HL-60 (cell line): ENCODE results near the gene WBP2.

ENCODE experiments used
- DNase-seq, 2 experiments: peaks; one replicate each; pipeline ENCODE4 v3.0.0-alpha.2; 2010 to 2020; ENCODE audit warnings: low read depth in 1 of 2, low spot score in 1 of 2
- H3K27ac ChIP-seq: fragments of 250-450 bp; sonication (Bioruptor Pico); replicated peaks from 2 replicates; pipeline ENCODE4 v1.5.1; 2020; ENCODE audit warnings: mild to moderate bottlenecking, moderate library complexity
- H3K27me3 ChIP-seq: fragments of 250-450 bp; sonication (Bioruptor Pico); 2 replicates; pipeline ENCODE4 v1.5.1; 2021; ENCODE audit warnings: mild to moderate bottlenecking, moderate library complexity; ENCODE audit not compliant: insufficient read depth, poor library complexity, severe bottlenecking
- H3K4me3 ChIP-seq: replicated peaks from 2 replicates; pipeline ENCODE4 v1.5.1; 2011; ENCODE audit warnings: mild to moderate bottlenecking, control low read depth, low read length; ENCODE audit not compliant: insufficient read depth
- CTCF ChIP-seq: IDR thresholded peaks from one replicate; pipeline ENCODE4 v1.5.1; 2011; ENCODE audit warnings: low read length, control low read depth, inconsistent platforms; ENCODE audit not compliant: insufficient read depth
- GABPA ChIP-seq: IDR thresholded peaks from 2 replicates; pipeline ENCODE4 v1.6.1; 2012; ENCODE audit warnings: low read depth
- POLR2AphosphoS5 ChIP-seq: IDR thresholded peaks from 2 replicates; pipeline ENCODE4 v1.6.1; 2012; ENCODE audit warnings: low read depth
- SPI1 ChIP-seq: IDR thresholded peaks from 2 replicates; pipeline ENCODE4 v1.6.1; 2012; ENCODE audit warnings: low read depth, mild to moderate bottlenecking, borderline replicate concordance
- TF ChIP-seq, protein P1 (sequence below): IDR thresholded peaks from 2 replicates; pipeline ENCODE4 v1.6.1; 2012; ENCODE audit warnings: low read depth; ENCODE audit not compliant: insufficient replicate concordance

WBP2 gene

GRCh38 chr17:75895370-75896155, 40.4 kb upstream of the WBP2 start:
- peak; percentile 58 to 62 for DNase-seq
- H3K27ac ChIP-seq, result peak overlapping the region; percentile 83
- TF ChIP-seq POLR2AphosphoS5 (no peak), GABPA (no peak), SPI1 (peak; percentile 68; the same call in 1 of the 2 replicates), CTCF (peak; percentile 7)

GRCh38 chr17:75894049-75894733, 39.1 kb upstream of the WBP2 start:
- Histone ChIP-seq H3K4me3 (no peak overlapping the region), H3K27me3 (no peaks in the 10 kb centered on the region), H3K27ac (no peak overlapping the region)
- no peak for DNase-seq
- no peak for TF ChIP-seq GABPA
- no peak for TF ChIP-seq CTCF
- no peak for TF ChIP-seq POLR2AphosphoS5
- TF ChIP-seq, protein P1, sequence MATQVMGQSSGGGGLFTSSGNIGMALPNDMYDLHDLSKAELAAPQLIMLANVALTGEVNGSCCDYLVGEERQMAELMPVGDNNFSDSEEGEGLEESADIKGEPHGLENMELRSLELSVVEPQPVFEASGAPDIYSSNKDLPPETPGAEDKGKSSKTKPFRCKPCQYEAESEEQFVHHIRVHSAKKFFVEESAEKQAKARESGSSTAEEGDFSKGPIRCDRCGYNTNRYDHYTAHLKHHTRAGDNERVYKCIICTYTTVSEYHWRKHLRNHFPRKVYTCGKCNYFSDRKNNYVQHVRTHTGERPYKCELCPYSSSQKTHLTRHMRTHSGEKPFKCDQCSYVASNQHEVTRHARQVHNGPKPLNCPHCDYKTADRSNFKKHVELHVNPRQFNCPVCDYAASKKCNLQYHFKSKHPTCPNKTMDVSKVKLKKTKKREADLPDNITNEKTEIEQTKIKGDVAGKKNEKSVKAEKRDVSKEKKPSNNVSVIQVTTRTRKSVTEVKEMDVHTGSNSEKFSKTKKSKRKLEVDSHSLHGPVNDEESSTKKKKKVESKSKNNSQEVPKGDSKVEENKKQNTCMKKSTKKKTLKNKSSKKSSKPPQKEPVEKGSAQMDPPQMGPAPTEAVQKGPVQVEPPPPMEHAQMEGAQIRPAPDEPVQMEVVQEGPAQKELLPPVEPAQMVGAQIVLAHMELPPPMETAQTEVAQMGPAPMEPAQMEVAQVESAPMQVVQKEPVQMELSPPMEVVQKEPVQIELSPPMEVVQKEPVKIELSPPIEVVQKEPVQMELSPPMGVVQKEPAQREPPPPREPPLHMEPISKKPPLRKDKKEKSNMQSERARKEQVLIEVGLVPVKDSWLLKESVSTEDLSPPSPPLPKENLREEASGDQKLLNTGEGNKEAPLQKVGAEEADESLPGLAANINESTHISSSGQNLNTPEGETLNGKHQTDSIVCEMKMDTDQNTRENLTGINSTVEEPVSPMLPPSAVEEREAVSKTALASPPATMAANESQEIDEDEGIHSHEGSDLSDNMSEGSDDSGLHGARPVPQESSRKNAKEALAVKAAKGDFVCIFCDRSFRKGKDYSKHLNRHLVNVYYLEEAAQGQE, result no peak
- TF ChIP-seq SPI1, result no peak

More at GRCh38 chr17:75895370-75896155, 40.4 kb upstream of the WBP2 start:
- Histone ChIP-seq H3K4me3 (peak overlapping the region; percentile 72), H3K27me3 (no peaks in the 10 kb centered on the region)

DNA sequence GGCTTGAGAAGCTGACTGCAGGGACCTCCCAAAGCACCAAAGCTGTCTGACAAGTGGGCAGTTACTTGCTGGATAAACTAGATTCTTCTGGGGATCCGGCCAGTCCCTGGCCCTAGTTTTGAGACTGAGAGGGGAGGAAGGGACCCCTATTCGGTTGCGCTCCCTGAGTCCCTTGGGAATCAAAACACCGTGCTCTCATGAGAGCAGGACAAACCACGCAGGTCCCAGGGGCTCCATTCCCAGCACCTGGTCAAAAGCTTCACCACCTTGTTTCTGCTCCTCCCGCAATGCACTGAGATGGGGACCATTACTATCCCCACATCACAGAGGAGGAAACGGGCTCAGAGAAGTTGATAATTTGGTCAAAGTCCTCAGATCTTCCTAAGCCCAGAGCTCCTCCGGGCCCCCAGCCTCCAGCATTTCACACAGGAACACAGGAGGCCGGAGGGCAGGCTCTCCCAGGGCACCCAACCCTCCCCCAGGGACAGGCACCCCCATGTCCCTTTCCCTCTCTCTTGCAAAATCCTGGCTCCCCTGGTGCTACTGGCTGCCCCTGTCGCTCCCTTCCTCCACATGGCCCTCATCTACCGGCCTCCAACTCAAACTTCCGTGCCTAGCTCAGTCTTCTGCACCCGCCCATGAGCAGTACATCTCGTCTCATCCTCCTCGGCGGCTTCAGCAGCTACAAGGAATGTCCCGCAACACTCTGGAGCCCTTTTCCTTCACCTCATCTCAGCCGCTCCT, 38.3 kb upstream of the WBP2 start:
- no peak overlapping the region for H3K4me3 ChIP-seq
- no peak for TF ChIP-seq SPI1
- TF ChIP-seq POLR2AphosphoS5, result no peak
- TF ChIP-seq, protein P1, result no peak
- TF ChIP-seq CTCF, result no peak
- no peak for TF ChIP-seq GABPA
- no peaks in the 10 kb centered on the region for H3K27me3 ChIP-seq
- no peak for DNase-seq
- no peak overlapping the region for H3K27ac ChIP-seq
